Stomach (tissue), 4 donors: Measurements from ENCODE around the gene SLC6A15.

Experiments used
- EP300 ChIP-seq: sonication (generic); formaldehyde crosslinking; IDR thresholded peaks from one replicate; pipeline ENCODE4 v1.6.1; 2017; ENCODE audit warnings: antibody characterized with exemption
- POLR2A ChIP-seq, 4 donors: fragments of 450-650 bp; IDR thresholded peaks; one replicate each; pipeline ENCODE4 v1.6.1; 2016; ENCODE audit warnings: antibody characterized with exemption in 4 of 4, control low read depth in 2 of 4, mild to moderate bottlenecking in 1 of 4, moderate library complexity in 1 of 4

DNA sequence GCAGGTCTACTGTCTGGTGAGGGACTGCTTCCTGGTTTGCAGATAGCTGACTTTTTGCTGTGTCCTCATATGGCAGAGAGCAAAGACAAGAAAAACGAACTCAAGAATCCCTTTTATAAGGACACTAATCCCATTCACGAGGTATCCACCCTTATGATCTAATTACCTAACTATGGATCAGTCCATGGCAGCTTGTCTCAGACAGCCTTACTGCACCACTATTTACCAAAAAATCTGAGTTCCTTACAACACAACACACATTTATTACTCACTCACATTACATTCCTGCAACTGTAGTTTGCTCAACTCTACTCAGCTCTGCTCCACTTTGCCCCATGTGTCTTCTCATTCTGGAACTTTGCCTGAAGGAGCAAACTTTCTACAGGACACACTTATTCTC, 10.1 kb upstream of the SLC6A15 start:
- TF ChIP-seq EP300, result no peak
- no peak for TF ChIP-seq POLR2A (IDR thresholded peaks at IDR 0.05)
